HG03064 (cell line): ENCODE measurements around the gene PRRC2A.
A peak's percentile ranks its signal among the peaks of the same experiment; 100 is the strongest.

Experiments used
- ATAC-seq: cut with Tn5 transposase; IDR thresholded peaks from one replicate; pipeline ENCODE4 v1.9.1; 2021; ENCODE audit warnings: low read depth; ENCODE audit not compliant: unreplicated experiment

The PRRC2A gene

DNA sequence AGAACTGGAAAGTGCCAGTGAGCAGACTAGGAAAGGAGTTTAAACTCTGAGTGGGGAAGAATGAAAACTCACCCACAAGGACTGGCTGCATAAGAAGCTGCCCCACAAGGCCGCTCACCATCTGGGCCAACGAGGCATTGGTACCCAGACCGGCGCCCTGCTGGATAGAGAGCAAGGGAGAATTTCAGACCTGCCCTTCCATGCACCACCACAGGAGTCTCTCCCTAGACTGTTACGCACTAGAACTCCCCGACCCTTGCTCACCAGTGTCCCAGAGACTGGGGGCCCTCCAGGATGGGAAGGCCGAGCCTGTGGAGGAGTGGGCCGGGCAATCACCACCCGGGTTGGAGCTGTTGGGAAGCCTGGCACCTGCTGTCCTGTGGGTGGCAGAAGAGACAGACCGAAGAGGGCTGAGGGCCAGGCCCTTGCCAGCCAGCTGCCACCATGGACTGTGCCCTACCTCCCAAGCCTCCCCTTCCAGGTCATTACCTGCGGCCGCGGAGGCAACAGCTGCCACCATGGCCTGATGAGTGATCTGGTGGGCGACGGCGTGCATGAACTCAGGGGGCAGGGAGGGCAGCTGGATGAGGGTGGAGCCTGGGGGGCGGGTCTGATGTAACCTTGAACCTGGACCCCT lies 23.4 kb downstream of the PRRC2A start:
- no peak for ATAC-seq

DNA sequence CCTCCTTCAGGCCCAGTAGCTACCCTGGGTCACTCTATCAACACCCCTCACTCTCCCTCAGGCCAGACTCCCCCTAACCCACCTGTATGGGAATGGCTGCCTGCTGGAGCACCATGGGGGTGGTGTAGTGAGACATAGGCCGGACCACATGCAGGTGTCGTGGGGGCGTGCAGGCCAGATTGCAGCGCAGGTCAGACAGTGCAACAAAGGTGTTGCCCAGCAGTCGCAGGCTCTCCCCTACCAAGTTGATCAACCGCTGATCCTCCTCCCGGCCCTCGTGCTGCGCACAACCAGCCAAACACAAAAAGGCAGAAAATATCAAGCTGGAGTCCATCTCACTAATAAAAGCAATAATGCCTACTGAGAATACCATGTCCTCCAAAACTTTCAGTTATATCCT lies 24.8 kb downstream of the PRRC2A start:
- no peak for ATAC-seq

- peak; percentile 32 for ATAC-seq
These were observed 31.2 kb downstream of the PRRC2A start for GRCh38 chr6:31651602-31652191.

- peak; percentile 60 for ATAC-seq
These were observed 32.6 kb downstream of the PRRC2A start for GRCh38 chr6:31652925-31653724.

DNA sequence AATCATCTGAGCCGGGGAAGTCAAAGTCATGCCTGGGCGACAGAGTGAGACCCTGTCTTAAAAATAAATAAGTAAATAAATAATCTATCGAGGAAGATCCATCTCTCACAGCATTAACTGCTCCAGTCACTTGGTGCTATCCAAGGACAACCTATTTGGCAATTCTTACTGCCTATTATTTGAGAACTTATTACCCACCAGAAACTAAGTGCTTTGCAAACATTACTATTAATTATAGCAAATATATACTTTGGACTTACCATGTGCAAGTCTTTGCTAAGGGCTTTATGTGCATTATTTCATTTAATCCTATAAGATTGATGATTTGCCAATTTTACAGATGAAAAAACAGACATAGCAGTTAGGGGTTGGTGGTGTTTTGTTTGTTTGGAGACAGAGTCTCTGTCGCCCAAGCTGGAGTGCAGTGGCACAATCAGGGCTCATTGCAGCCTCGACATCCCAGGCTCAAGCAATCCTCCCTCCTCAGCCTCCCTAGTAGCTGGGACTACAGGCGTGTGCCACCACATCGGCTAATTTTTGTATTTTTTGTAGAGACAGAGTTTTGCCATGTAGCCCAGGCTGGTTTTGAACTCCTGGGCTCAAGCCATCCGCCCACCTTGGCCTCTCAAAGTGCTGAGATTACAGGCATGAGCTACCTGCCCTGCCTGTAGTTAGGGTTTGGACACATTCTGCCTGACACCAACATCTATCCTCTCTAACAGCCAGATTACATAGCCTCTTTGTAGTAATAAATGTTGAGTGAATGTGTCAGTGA lies 34.2 kb downstream of the PRRC2A start:
- ATAC-seq = no peak

DNA sequence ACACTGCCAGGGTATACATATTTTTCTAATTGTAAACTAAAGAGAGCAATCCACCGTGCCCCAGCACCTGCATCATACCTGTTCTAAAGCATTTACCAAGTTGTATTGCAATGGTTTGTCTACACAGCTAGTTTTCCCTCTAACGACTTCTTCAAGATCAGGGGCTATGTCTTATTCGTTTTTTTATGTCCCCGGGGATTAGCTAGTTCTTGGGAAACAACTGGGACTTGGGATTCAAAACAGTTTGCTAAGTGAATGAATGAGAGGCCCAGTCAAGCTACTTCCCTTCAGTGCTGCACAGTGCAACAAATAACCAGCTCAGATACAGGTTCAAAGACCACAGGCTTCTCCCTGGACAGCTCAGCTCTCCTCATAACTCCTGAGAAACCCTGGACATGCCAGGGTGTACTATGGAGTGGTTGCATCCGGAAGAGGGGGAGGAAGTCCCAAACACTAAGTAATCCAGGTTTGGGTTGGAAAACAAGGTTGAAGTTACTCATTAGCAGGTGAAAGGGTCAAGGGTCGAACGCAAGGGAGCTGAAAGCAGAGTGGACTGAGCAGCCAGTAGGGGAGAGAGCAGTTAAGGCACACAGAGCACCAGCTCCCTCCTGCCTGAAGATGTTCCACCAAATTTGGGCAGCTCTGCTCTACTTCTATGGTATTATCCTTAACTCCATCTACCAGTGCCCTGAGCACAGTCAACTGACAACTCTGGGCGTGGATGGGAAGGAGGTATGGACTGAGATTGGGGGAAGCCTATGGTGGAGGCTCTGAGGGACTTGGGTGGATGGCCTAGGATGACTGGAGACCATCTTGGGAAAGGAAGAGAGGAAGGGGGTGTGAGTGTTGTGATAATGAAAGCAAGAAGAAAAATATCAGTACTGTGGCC lies 35.1 kb downstream of the PRRC2A start, which contains the start of gene APOM:
APOM (plus strand) TSS at position 546 of the 889 bp plus-strand sequence; CDS start at position 619, 73 bp downstream.
- no peak for ATAC-seq

DNA sequence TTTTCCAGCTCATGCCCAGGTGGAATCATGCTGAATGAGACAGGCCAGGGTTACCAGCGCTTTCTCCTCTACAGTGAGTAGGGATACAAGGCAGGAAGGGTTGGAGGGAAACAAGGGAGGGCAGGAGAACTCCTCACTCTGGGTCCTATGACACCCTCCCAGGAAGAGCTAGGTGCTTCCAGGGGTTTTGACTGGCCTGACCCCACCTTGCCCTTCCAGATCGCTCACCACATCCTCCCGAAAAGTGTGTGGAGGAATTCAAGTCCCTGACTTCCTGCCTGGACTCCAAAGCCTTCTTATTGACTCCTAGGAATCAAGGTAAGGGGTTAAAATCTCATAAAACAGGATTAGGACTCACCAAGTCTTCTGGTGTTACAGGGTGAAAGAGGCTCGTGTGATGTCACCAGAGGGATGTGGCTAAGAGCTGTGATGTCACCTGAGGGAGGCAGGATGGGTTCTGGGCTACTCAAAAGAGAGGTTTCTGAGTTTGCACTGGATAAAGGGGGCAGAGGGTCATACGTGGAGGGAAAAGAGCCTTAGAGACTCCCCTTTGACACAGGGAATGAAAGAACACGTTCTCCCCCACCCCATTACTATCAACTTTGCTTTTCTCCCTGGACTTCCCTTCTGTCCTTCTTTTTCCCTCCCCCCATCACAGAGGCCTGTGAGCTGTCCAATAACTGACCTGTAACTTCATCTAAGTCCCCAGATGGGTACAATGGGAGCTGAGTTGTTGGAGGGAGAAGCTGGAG lies 37.1 kb downstream of the PRRC2A start:
- no peak for ATAC-seq

DNA sequence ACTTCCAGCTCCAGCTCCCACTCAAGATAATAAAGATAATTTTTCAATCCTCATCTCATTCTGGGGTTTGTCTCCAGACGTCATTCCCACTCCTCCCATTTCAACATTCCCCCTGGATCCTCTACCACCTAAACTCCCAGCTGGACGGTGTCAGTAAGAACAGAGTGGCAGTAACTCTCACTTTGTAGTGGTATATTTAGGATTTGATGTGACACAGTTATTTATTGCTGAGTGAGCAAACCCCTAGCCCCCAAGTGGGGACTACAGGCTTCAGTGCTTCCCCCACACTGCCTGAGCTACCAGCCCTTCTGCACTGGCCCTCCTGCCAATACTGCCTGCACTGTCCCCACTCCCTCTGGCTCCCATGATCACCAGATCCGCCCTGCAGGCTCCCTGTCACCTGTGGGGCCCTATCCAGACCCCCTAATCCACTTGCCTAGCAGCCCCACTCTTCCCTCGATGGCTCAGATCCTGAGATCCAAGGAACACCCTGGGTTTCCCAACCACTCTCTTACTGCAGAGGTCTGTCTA lies 37.7 kb downstream of the PRRC2A start:
- no peak for ATAC-seq

GRCh38 chr6:31658983-31659648 lies 38.6 kb downstream of the PRRC2A start:
- ATAC-seq = no peak

GRCh38 chr6:31659649-31660380 lies 39.3 kb downstream of the PRRC2A start:
- no peak for ATAC-seq

- peak; percentile 44 for ATAC-seq
These were observed 40.1 kb downstream of the PRRC2A start, which contains the start of gene C6orf47 for GRCh38 chr6:31660381-31661261. Gene C6orf47 (minus strand): TSS chr6:31660778. CDS start chr6:31659947, 831 bp downstream.

DNA sequence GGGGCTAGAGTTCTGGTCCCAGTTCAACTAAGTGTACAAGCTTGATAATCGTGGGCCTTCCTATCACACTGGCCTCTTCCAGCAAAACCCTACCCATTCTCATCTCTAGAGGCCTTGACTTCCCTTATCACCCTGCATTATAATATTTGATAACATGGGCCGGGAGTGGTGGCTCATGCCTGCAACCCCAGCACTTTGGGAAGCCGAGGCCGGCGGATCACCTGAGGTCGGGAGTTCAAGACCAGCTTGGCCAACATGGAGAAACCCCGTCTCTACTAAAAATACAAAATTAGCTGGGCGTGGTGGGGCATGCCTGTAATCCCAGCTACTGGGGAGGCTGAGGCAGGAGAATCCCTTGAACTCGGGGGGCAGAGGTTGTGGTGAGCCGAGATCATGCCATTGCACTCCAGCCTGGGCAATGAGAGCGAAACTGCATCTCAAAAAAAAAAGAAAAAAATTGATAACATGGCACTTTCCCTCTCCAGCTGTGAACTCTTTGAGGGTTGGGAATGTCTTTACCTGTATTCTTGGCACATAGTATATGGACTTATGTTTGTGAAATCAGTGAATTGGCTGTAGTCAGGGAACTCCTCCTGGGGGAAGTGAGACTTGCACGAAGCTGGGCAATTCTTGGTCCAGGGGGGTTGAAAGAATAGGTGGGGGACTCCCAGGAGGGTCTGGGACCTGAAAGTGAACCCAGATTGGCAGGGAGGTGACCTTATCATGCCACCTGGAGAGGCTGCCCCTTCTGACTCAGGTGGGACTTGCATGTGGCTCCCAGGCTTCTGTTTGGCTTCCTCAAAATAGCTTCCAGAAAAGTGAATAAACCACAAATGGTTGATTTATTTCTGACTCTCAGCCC lies 41.0 kb downstream of the PRRC2A start:
- ATAC-seq = no peak

DNA sequence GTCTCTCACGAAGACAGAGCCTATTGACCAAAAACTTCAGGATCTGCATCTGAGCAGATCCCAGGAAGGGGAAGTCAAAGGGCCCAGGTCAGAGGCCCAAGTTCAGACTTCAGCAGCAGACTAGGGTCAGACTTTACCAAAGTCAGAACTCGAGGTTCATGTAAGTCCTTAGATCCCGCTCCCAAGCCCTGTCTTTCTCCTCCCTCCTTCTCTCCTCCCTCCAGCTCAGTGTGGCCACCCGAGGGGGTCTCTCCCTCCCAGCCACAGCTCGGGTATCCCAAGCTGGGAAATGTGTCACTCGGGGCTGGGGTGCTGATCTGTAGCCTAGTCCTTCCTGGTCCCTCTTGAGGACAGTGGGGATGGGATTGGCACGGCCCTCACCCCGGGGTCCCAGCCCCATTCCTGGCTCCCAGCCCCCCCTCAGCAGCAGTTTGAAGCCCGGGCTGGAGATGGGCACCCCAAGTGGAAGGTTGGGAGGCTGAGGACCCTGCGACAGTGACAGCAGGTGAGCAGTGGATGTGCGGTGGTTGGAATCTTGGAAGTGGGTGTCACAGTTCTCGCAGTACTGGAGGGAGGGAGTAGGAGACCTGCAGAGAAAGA lies 41.7 kb downstream of the PRRC2A start:
- no peak for ATAC-seq

DNA sequence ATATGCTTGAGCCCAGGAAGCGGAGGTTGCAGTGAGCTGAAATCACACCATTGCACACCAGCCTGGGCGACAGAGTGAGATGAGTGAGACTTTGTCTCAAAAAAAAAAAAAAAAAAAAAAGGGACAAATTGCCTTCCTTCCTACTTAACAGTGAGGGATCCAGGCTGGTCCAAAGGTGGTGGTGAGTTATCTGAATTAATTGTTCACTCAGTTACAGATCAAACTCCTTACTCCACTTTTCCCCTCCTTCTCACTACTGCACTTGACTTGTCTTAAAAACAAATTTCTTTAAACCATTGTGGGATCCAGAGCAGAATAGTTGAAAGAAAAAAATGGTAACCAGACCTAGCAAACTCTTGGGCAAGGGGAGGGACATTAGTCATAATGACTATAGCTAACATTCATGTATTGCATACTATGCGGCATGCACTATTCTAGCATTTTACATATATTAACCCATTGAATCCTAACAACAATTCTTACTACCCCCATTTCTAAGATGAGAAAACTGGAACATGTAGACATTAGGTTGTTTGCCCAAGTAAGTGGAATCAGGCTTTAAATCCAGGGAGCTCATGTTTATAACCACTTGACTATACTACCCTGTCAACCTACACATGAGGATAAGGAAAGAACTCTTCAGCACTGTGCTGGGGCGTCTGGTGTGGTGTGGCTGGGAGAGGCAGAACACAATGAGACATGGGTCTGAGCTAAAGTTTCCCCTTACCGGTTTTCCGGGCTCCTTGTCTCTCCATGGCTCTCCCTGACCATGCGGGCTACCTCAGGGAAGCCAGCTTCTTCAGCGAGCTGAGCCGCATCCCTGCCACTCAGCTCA lies 42.8 kb downstream of the PRRC2A start:
- no peak for ATAC-seq
